RWPE1 (cell line): ENCODE measurements around the gene SCAP.

ENCODE experiments used
- CTCF ChIA-PET: fragments of 350-600 bp; sonication (Branson Sonifier 250); formaldehyde crosslinking; extraction: SDS; loops from one replicate; lab custom pipeline; 2021; lab: Yijun Ruan, JAX
- POLR2A ChIA-PET: fragments of 400-600 bp; formaldehyde crosslinking; extraction: SDS; loops from one replicate; lab custom pipeline; 2020; ENCODE audit warnings: antibody characterized with exemption; ENCODE audit not compliant: low non-redundant PET; lab: Yijun Ruan, JAX
- DNase-seq: peaks from one replicate; pipeline ENCODE4 v3.0.0; 2012; ENCODE audit warnings: low spot score
- H3K27ac ChIP-seq: fragments of 450-650 bp; 2 replicates; pipeline ENCODE4 v1.5.1; 2017
- CTCF ChIP-seq: fragments of 450-650 bp; conservative IDR thresholded peaks from 2 replicates; pipeline ENCODE4 v1.5.1; 2017; ENCODE audit warnings: low read depth, mild to moderate bottlenecking

Gene SCAP

DNA sequence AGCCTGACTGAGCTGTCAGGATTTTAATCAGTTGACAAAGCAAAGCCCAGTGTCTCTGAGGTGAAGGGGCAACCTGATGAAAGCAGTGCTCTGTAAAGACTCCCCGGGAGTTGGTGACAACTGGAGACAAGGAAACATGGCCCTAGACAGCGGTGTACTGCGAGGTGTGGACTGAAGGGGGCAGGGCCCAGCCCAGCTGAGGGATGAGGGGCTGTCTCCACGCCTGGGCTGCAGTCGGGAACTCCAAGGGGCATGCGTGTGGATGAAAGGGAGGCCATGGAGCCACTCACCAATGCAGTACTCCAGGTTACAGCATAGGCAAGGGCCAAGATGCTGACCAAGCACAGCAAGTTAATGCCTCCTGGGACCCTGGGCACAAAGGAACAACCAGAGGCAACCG, 45.1 kb downstream of the SCAP start:
- POLR2A ChIA-PET = no interaction called here
- DNase-seq = no peak

DNA sequence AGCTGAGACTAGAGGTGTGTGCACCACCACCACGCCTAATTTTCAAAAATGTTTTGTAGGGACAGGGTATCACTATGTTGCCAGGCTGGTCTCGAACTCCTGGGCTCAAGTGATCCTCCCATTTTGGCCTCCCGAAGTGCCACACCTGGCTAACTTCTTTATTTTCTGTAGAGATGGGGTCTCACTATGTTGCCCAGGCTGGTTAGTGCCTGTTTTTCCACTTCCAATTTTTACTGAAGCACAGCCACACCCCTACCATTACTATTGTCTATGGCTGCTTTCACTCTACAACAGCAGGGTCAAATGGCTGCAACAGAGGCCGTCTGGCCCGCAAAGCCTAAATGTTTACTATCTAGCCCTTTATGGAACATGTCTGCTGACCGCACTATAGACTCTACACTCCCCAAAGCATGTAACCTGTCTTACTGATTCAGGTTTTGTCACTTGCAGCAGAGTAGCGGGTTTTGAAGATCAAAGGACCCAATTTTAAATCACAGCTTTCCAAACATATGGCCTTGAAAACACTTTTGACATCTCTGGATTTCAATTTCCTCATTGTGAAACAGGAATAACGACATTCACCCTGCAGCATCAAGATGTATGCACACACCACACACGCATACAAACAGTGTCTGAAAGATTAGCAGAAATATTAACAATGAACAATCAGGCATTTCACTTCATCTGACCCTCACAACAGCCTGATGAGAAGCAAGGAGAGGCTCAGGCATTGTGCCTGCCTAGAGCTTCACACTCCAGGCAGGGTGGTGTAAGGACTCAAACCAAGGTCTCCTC, 46.1 kb downstream of the SCAP start:
- CTCF ChIA-PET = interaction anchor here (0.5 to 0.6 kb wide), 2 partner anchors 8 to 1582 kb away, joined by 3 to 4 read pairs; no protein-coding TSS in a partner anchor
- no peak overlapping the region for H3K27ac ChIP-seq
- POLR2A ChIA-PET = no interaction called here

More for the DNA sequence above, 45.1 kb downstream of the SCAP start:
- CTCF ChIA-PET = no interaction called here
- TF ChIP-seq CTCF = no peak
- H3K27ac ChIP-seq = no peak overlapping the region

GRCh38 chr3:47428662-47429061, 47.1 kb downstream of the SCAP start:
- no peak for TF ChIP-seq CTCF
- ChIA-PET CTCF (no interaction called here), POLR2A (no interaction called here)
- H3K27ac ChIP-seq = no peak overlapping the region
- no peak for DNase-seq

More for the DNA sequence above, 46.1 kb downstream of the SCAP start:
- DNase-seq = no peak
- TF ChIP-seq CTCF = no peak

DNA sequence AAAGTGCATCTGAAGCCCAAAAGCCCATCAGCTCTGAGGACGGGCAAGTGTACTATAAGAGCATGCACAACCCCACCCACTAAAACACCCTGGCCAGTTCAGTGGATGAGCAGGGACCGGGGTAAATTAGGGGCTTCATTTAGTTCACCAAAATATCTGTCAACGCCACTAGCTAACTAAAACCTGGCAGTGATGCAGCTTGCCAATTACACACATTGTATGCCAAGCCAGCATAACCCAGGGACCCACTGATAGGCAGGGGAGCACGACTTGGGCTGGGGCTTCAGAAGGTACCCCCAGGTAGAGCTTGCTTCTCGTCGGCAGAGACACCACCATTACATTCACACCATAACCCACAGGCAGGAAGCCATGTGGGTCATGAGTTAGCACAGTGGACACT, 47.9 kb downstream of the SCAP start:
- ChIA-PET CTCF (no interaction called here), POLR2A (no interaction called here)
- DNase-seq = no peak
- no peak for TF ChIP-seq CTCF
- H3K27ac ChIP-seq = no peak overlapping the region

DNA sequence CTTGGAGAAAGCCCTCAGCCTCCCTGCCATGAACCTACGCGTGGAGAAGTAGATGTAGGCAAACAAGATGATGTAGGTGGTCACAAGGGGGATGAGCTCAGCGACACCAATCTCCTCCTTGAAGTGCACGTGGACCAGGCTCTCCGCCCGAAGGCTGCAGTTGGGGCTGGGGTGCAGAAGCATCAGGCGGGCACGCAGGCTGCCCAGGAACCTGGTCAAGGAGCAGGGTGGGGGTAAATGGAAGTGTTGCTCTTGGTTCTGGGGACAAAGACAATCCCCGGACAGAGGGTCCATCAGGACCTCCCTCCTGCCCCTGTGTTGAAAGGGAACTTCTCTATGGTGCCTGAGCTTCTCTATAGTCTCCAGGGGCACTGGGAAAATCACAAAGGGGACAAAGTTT, 49.8 kb downstream of the SCAP start:
- DNase-seq = no peak
- TF ChIP-seq CTCF = no peak
- POLR2A ChIA-PET = no interaction called here
- CTCF ChIA-PET = no interaction called here
- H3K27ac ChIP-seq = peak overlapping the region; percentile 8; the same call in 1 of the 2 replicates

GRCh38 chr3:47425383-47425778, 50.4 kb downstream of the SCAP start:
- peak overlapping the region; percentile 8; the same call in 1 of the 2 replicates for H3K27ac ChIP-seq
- no peak for TF ChIP-seq CTCF
- ChIA-PET POLR2A (no interaction called here), CTCF (no interaction called here)
- no peak for DNase-seq
